Measurements from ENCODE around the gene HHATL. TPM values are rescaled to one million over a fixed set of nuclear protein-coding genes. Genes with fewer than 3 reads are reported as not detected.

The HHATL gene
- total RNA-seq, 1 experiment from 2014 or later = not detected

DNA sequence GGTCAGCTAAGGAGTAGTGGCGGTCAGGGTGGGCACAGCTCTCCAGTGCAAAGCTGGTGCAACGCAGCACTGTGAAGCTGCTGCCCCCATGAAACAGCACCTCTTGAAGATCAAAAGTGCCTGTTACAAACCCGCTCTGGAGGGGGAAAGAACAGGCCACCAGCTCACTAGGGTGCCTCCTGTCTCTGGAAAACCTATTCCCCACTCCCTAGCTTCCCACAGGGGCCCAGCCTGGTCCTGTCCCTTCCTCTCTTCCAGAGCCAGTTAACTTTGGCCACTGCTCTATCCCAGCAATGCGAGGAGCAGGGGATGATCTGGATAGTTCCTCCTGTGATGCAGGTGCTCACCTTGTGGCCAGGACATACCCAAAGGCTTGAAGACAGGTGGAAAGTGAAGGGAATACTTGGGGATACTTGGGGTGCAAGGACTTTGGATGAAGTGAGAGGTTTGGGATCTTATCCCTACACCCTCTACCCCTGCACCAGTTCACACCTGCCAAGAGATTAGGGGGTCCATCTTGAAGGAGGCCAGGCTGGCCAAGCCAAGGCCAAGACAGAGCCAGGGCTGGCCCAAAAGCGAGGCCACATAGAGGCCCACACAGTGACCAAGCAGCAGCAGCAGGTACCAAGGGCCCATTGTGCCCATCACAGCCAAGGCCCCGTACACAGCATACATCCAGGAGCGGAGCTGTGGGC, 4.2 kb downstream of the HHATL start:
- no peaks in the 10 kb centered on the region for H3K36me3 ChIP-seq (ENCODE audit: control insufficient read depth, insufficient read depth, low read length)
- Mint-ChIP-seq H3K27me3 (ENCODE audit: insufficient read depth, unreplicated experiment) (peaks cover 5% of the 10 kb centered on the region), H3K4me1 (ENCODE audit: low read depth, unreplicated experiment) (no peaks in the 10 kb centered on the region), H3K36me3 (ENCODE audit: insufficient read depth, unreplicated experiment) (no peaks in the 10 kb centered on the region), H3K27ac (ENCODE audit: unreplicated experiment) (no peak overlapping the region), H3K4me3 (ENCODE audit: unreplicated experiment) (no peak overlapping the region), H3K9me3 (ENCODE audit: unreplicated experiment) (no peaks in the 10 kb centered on the region)
- TF ChIP-seq, protein P1, sequence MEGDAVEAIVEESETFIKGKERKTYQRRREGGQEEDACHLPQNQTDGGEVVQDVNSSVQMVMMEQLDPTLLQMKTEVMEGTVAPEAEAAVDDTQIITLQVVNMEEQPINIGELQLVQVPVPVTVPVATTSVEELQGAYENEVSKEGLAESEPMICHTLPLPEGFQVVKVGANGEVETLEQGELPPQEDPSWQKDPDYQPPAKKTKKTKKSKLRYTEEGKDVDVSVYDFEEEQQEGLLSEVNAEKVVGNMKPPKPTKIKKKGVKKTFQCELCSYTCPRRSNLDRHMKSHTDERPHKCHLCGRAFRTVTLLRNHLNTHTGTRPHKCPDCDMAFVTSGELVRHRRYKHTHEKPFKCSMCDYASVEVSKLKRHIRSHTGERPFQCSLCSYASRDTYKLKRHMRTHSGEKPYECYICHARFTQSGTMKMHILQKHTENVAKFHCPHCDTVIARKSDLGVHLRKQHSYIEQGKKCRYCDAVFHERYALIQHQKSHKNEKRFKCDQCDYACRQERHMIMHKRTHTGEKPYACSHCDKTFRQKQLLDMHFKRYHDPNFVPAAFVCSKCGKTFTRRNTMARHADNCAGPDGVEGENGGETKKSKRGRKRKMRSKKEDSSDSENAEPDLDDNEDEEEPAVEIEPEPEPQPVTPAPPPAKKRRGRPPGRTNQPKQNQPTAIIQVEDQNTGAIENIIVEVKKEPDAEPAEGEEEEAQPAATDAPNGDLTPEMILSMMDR (IDR thresholded peaks at IDR 0.05; ENCODE audit: insufficient read depth in 1 of 2, low read depth in 1 of 2, low read length in 1 of 2, severe bottlenecking in 1 of 2, unreplicated experiment in 1 of 2) = no peak
- no peak overlapping the region for H3K4me3 ChIP-seq (ENCODE audit: low read depth, low read length)
- CTCF ChIA-PET = no interaction called here
- H3K9me3 ChIP-seq = no peaks in the 10 kb centered on the region
- no TSS peak for BruUV-seq (replicated peaks)
- POLR2A ChIA-PET = no interaction called here
- intact Hi-C loops (cut with micrococcal nuclease; ENCODE audit: unreplicated experiment) = no loop called here
- no peak for DNase-seq
- H3K27me3 ChIP-seq (replicated peaks; ENCODE audit: control insufficient read depth, insufficient read depth, low read length) = no peaks in the 10 kb centered on the region; the same call in 1 of the 2 replicates
- H3K4me1 ChIP-seq = no peaks in the 10 kb centered on the region

DNA sequence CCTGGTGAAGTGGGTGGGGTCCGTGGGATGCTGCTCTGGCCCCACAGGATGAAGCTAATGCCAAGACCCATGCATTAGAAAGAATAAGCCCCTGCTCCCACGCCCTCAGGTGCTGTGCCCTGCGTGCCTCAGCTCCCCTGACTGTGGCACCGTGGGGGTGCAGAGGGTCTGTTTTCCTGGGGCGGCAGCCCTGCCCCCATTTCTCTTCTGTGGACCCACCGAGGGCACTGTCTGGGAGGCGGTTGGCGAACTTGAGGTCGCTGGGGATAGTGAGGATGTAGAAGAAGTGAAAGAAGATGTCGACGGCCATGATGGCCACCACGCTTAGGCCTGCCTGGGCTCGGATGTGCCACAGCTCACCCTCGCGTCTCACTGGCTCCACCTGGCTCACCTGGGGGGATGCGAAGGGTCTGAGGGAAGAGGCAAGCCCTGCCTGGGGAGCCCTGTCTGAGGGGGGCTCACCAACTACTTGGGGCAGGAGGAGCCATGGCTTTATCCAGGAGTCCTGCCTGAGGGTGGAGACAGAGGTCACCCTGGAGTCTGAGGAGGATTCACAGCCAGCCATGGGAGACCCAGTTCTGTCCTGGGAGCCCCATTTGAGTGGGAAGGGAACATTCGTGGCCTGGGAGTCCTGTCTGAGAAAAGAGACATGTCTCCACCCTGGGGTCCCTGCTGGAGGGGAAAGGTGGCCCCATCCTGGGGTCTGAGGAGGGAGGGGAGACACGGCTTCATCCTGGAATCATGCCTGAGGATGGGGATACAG, 5.1 kb downstream of the HHATL start:
- POLR2A ChIA-PET = no interaction called here
- Mint-ChIP-seq H3K27me3 (ENCODE audit: insufficient read depth, unreplicated experiment) (peaks cover 5% of the 10 kb centered on the region), H3K9me3 (ENCODE audit: unreplicated experiment) (no peaks in the 10 kb centered on the region), H3K4me1 (ENCODE audit: low read depth, unreplicated experiment) (no peaks in the 10 kb centered on the region), H3K36me3 (ENCODE audit: insufficient read depth, unreplicated experiment) (no peaks in the 10 kb centered on the region), H3K4me3 (ENCODE audit: unreplicated experiment) (no peak overlapping the region), H3K27ac (ENCODE audit: unreplicated experiment) (no peak overlapping the region)
- intact Hi-C loops (cut with micrococcal nuclease; ENCODE audit: unreplicated experiment) = no loop called here
- H3K27me3 ChIP-seq (replicated peaks; ENCODE audit: control insufficient read depth, insufficient read depth, low read length) = no peaks in the 10 kb centered on the region; the same call in 1 of the 2 replicates
- H3K4me3 ChIP-seq (ENCODE audit: low read depth, low read length) = no peak overlapping the region
- no peaks in the 10 kb centered on the region for H3K4me1 ChIP-seq
- TF ChIP-seq, protein P1 (IDR thresholded peaks at IDR 0.05; ENCODE audit: insufficient read depth in 1 of 2, low read depth in 1 of 2, low read length in 1 of 2, severe bottlenecking in 1 of 2, unreplicated experiment in 1 of 2) = no peak
- CTCF ChIA-PET = no interaction called here
- H3K9me3 ChIP-seq = no peaks in the 10 kb centered on the region
- no TSS peak for BruUV-seq (replicated peaks)
- no peaks in the 10 kb centered on the region for H3K36me3 ChIP-seq (ENCODE audit: control insufficient read depth, insufficient read depth, low read length)
- DNase-seq = no peak

DNA sequence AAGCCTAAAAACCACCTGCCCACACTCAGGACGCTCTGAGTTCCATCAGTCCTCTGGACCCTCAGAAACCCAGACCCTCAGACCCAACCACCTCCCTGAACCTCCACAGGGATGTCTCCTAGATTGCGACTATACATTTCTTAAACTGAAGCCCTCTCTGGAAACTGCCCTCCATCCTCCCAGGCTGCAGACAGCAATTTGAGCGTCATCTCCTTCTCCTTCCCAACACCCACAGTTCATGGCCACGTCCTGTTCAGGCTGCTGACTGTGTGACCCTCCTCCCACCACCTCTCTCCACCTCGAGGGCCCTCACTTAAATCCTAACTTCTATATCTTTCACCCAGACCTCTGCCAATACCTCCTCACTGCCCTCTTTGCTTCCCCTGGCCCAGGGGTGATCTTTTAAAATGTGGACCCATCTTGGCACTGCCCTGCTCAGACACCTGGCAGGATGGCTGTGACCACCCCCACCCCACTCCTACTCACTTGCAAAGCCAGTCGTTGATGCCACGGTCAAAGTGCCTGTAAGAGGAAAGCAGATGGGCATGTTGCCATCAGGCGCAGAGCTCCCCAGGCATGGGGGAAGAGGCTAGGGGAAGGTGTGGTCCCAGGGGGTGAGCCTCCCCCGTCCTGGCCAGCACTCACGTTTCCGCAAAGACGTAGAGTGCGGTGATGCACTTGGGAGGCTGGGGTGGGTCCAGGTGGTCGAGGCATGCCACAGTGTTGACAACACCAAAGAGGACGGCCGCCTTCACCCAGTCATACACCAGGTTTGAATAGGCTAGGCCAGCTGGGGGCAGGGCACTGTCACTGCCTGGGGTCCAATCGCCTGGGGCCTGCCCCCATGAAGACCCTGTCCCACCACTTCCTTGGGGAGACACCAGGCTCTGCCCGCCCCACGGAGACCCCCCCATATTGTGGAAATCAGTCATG, 6.0 kb downstream of the HHATL start:
- no peaks in the 10 kb centered on the region for H3K4me1 Mint-ChIP-seq (ENCODE audit: low read depth, unreplicated experiment)
- Histone ChIP-seq H3K4me1 (no peaks in the 10 kb centered on the region), H3K36me3 (ENCODE audit: control insufficient read depth, insufficient read depth, low read length) (no peaks in the 10 kb centered on the region), H3K9me3 (no peaks in the 10 kb centered on the region), H3K4me3 (ENCODE audit: low read depth, low read length) (no peak overlapping the region), H3K27me3 (replicated peaks; ENCODE audit: control insufficient read depth, insufficient read depth, low read length) (no peaks in the 10 kb centered on the region; the same call in 1 of the 2 replicates)
- BruUV-seq (replicated peaks) = no TSS peak
- no peak for DNase-seq
- no peaks in the 10 kb centered on the region for H3K36me3 Mint-ChIP-seq (ENCODE audit: insufficient read depth, unreplicated experiment)
- H3K9me3 Mint-ChIP-seq (ENCODE audit: unreplicated experiment) = no peaks in the 10 kb centered on the region
- intact Hi-C loops (cut with micrococcal nuclease; ENCODE audit: unreplicated experiment) = no loop called here
- ChIA-PET POLR2A (no interaction called here), CTCF (no interaction called here)
- TF ChIP-seq, protein P1 (IDR thresholded peaks at IDR 0.05; ENCODE audit: insufficient read depth in 1 of 2, low read depth in 1 of 2, low read length in 1 of 2, severe bottlenecking in 1 of 2, unreplicated experiment in 1 of 2) = no peak
- peaks cover 5% of the 10 kb centered on the region for H3K27me3 Mint-ChIP-seq (ENCODE audit: insufficient read depth, unreplicated experiment)
- no peak overlapping the region for H3K4me3 Mint-ChIP-seq (ENCODE audit: unreplicated experiment)
- no peak overlapping the region for H3K27ac Mint-ChIP-seq (ENCODE audit: unreplicated experiment)

Measured in Caco-2 (cell line).